NCI-H774 (cell line): Measurements from ENCODE around the gene ASB14.
"Not testable (repeated sequence)": the region's sequence is repeated elsewhere in the genome, so short reads cannot be mapped to it uniquely, and the experiment has no call there.

Experiments used
- DNase-seq: peaks from one replicate; lab custom pipeline; 2025; lab: John Stamatoyannopoulos, UW

The ASB14 gene

DNA sequence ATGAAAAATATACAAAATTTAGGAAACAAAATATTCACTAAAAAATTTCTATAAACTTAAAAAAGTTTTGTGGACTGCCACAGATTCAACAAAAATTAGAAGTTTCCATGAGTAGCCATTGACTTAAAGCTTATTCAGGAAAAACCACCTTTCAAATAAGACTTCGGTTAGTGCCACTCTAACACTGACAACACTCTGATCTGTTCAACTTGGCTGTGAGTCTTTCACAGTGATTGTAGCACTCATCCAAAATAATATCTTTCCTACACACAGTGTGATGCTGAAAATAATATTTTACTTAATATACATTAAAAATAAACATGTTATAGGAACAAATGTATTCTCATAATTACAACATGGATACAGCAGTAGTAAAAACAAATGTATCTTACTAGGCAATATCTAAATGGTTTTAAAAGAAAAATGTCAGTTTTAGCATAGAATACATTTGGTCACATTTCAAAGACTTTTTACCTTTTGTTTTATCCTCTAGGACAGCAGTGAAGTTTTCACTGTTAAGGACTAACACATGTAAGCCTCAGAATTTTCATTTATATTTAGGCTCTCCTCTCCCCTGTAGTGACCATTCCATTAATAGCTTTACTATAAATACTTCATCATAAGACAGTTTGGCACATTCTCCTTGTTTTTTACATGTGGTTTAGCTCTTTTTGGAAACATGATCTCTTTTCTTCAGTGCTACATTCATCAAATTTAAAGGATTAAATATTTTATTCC, at the start of gene ASB14:
Gene ASB14 (minus strand): TSS at position 527 of the 738 bp plus-strand sequence. CDS start 652 bp downstream, outside the sequence.
- no peak for DNase-seq

DNA sequence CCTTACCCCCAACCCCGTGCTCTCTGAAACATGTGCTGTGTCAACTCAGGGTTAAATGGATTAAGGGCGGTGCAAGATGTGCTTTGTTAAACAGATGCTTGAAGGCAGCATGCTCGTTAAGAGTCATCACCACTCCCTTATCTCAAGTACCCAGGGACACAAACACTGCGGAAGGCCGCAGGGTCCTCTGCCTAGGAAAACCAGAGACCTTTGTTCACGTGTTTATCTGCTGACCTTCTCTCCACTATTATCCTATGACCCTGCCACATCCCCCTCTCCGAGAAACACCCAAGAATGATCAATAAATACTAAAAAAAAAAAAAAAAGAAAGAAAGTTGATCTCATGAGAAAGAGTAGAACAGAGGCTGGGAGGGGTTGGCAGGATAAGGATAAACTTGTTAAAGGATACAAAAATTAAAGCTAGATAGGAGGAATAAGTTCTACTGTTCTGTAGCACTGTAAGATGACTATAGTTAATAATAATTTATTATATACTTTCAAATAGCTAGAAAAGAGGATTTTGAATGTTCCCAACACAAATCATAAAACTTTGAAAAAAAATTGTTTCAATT, 46.7 kb upstream of the ASB14 start:
- DNase-seq = not testable (repeated sequence)

DNA sequence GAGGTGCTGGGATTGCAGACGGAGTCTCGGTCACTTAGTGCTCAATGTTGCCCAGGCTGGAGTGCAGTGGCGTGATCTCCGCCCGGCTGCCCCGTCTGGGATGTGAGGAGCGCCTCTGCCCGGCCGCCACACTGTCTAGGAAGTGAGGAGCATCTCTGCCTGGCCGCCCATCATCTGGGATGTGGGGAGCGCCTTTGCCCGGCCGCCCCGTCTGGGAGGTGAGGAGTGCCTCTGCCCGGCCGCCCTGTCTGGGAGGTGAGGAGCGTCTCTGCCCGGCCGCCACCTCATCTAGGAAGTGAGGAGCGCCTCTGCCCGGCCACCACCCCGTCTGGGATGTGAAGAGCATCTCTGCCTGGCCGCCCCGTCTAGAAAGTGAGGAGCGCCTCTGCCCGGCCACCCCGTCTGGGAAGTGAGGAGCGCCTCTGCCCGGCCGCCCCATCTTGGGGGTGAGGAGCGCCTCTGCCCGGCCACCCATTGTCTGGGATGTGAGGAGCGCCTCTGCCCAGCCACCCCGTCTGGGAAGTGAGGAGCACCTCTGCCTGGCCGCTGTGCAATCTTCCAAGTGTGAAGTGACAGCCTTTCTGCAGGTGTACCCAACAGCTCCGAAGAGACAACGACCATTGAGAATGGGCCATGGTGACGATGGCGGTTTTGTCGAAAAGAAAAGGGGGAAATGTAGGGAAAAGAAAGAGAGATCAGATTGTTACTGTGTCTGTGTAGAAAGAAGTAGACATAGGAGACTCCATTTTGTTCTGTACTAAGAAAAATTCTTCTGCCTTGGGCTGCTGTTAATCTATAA, 46.0 kb upstream of the ASB14 start:
- not testable (repeated sequence) for DNase-seq

DNA sequence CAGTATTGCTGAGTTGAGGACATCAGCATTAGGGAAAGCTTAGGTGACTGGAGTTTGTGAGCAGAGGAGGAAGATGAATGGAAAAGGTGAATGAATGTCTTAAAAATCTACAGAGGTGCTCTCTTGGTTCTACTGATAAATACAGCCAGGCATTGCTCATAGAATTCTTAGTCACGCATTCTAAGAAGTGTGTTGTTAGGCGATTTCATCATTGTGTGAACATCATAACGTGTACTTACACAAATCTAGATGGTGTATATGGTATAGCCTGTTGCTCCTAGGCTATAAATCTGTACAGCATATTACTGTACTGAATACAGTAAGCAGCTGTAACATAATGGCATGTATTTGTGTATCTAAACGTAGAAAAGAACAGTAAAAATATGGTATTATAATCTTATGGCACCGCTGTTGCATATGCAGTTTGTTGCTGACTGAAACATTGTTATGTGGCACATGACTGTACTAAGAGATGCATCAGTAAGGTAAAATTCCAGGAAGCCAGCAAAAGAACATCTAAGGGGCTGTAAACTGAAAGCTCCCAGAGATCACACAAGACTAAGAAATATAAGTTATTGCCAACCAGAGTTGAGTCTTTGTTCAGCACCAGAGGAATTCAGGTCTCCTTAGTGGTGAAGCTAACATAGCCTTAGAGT, 42.9 kb upstream of the ASB14 start:
- no peak for DNase-seq

DNA sequence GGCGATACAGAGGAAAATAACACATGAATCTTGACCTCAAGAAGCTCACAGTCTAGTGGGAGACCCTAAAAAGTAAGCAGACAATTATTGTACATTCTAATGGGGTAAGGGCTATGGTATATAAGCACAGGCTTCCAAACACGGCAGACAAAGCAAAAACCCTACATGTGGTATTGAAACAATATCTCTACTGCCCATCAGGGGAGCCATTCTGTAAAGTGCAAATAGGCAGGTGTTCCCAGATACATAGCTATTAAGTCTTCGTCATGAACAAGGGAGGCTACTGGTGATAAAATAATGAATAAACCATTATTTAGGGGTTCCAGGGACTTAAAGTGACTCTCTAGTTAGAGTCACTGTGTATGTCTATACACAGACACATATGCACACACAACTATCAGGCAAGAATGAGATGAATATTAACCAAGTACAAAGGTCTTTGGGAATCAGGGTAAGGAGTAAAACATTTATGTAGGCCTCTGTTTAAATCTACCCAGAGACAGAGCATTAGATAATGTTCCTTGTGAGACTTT, 38.7 kb upstream of the ASB14 start:
- peak; percentile 37 for DNase-seq

DNA sequence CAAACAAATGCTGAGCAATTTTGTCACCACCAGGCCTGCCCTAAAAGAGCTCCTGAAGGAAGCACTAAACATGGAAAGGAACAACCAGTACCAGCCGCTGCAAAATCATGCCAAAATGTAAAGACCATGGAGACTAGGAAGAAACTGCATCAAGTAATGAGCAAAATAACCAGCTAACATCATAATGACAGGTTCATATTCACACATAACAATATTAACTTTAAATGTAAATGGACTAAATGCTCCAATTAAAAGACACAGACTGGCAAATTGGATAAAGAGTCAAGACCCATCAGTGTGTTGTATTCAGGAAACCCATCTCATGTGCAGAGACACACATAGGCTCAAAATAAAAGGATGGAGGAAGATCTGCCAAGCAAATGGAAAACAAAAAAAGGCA, 34.0 kb upstream of the ASB14 start:
- DNase-seq = not testable (repeated sequence)

DNA sequence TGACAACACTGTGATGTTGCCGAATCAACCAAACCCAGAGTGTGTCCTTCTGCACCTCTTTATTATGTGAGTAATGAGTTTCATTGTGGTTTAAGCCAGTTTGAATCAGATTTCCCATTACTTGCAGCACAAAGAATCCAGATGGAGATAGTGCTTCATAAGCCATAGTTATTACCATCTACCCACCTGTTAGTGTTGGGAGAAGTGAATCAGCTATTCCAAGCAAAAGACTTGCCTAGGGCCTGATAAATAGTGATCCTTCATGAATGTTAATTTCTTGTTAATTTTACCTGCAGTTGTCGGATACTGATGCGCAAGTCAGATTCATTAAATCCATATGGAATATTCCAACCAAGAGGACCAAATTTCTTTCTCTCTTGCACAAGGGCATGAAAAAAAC, 21.7 kb upstream of the ASB14 start:
- DNase-seq = no peak

DNA sequence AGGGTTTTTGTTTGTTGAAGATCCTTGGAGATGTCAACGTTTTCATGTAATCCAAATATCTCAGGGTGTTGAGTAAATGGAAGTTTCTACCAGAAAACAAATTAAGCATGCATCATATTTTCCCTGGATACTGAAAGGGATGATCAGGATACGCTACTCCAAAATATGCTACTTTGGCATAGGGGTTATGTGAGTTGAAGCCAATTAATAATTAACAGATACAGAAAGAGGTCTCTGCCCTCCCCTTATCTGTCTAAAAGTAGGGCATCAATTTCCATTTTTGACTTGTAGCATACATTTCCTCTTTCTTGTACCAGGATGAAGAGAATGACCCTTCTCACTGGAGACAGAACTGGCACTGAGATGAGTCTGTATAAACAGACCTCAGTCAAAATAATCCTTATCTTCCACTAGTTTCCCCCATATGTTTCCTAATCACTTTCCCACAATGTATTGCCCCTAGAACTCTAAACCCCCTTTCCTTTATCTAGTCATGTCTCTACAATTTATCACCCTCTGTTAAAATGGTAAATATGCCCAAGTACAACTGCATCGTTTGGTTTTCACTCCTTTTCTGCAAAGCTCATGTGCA, 17.4 kb upstream of the ASB14 start:
- no peak for DNase-seq

DNA sequence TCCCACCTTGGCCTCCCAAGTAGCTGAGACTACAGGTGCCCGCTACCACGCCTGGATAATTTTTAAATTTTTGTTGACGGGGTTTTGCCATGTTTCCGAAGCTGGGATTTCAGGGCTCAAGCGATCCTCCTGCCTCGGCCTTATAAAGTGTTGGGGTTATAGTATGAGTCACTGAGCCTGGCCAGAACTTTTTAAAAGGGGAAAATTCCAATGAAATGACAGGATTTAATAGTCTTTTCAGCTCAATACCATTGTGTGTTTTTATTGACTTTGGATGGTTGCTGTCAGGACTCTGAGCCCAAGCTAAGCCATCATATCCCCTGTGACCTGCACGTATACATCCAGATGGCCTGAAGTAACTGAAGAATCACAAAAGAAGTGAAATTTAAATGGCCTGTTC, 11.0 kb upstream of the ASB14 start:
- not testable (repeated sequence) for DNase-seq

DNA sequence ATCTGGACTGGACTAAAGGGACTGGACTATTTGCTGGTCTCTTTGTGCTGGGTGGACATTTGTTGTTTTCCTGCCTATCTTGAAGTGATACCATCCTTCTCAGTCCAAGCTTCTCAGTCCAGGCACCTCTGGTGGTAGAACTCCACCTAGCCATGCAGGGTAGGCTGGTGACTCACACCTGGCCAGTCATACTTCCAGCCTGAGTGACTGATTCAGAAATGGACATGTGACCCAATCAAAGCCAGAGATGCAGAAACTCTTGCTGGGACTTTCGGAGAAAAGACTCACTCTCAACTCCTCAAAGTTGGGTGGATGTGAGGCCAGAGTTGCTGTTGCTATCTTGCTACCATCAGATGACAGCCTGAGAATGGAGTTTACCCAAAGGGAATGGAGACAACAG, 5.6 kb upstream of the ASB14 start:
- DNase-seq = no peak

DNA sequence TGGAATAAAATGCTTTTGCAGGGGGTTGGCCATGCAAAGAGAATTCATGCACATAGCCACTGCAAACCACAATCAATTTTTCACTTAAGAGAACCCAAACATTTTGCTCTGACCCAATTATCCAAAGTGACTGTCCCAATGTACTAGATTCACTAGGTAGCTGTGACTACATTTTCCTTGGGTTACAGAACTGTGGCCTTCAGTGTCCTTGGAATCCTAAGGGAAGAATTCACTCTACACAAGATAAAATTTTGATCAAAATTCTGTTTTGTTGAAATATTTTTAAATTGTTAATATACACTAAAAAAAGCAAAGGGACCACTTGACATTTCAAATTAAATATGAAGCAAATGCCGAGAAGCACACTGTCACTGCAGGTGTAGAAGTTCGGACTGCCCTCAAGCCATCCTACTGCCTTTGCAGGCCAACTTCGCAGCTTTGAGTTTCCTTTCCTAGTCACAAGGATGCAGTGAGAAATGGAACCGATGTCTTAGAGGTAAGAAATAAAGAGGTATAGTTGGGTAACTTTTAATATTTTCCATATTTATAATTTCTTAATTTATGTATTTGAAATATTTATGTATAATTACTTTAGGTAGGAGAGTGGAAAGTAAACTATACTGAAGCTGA, 527 bp upstream of the ASB14 start:
- no peak for DNase-seq

DNA sequence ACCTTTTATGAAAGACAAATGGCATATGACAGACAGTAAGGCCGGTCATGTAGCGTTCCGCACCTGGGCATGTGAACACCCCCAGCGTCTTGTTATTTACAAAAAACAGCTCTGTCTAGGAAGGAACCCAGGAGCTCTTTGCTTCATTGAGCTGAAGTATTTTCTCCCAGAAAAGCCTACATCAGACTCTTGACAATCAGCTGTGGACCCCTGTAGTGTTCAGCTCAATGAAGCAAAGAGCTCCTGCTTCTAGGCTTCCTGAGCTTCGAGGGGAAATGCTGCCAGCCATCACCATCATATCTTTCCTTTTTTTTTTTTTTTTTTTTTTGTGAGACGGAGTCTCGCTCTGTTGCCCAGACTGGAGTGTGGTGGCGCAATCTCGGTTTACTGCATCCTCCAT, 4.1 kb downstream of the ASB14 start:
- no peak for DNase-seq

DNA sequence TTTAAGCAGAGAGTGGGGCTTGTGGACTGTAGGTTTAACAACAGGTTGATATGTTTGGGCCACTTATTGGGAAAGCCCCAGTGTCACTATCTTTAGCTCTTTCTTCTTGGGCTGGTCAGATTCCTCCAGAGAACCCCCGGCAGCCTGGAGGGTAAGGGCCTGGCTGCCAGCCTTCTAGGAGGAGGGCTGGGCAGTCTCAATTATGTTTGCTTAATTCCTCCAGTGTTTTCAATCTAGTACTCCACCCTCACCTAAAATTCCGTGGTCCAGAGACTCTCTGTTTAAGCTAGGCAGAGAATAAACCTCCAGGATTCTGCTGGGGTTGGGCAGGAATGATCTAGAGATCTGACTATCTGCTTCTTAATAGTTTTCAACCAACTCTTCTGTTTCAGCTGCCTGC, 5.3 kb downstream of the ASB14 start:
- DNase-seq = no peak

DNA sequence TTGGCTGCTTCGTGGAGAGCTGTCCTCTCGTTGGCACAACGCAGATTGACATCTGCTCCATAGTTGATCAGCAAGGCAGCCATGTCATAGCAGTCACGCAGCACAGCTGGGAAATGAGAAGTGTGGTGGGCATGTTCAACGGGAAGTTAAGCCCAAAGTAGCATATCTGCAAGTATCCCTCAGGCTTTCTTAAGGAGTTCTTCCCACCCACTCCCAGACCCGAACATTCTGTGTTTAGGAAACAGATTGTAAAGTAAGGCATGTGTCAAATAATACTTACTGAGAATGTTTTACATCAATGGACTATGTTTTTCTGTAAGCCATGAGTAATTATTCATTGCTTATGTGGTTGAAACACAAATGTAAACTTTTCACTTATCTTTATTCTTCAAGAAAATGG, 9.2 kb downstream of the ASB14 start:
- DNase-seq = no peak

DNA sequence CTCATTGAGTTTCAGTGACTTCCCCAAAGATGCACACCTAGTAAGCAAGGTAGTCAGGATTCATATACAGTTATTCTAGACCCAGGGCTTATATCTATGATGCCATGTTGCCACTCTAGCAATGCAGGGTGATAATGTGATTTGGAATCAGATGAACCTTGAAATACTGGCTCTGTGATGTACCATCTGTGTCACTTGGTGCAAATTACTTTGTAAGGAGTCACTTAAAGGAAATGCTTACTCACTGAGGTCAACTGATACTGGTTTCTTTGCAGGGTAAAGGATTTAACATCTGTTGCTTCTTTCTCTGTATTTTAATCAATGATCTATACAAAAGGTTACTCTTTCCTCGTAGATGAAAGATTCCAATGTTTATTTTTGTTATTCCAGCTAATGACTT, 10.8 kb downstream of the ASB14 start:
- DNase-seq = no peak

DNA sequence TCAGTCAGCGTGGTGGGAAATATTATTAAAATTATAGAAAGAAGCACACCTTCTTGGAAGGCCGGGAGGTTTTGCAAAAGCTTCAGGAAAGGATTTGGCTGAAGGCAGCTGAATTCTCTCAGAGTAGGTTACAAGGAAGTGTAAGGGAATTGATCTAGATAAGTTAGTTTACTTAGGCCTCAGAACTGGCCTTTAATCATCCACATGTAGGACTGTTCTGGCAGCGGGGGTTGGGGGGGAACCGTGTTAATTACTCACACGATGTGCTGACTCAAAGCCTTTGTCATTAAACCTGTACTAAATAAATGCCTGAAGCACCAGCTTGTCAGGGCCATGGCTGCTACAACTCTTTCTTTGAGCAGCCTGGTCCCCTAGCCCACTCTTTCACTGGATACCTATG, 12.8 kb downstream of the ASB14 start:
- DNase-seq = no peak

DNA sequence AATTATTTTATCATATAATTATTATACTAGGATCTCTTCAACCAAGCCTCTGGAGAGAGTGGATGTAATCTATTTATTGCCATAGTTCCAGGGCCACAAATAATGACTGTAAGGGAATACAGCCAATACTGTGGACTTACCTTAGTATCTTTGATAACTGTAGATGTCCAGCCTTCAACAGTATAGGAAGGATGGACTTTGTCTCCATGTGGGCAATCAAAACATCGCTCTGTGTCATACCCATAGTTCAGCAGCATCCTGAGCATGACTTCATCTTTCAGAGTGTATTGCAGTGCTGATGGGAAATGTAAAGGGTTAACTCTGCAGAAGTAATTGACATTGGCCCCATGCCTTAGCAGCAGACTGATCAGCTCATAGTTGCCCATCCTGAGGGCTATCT, 14.2 kb downstream of the ASB14 start:
- no peak for DNase-seq

DNA sequence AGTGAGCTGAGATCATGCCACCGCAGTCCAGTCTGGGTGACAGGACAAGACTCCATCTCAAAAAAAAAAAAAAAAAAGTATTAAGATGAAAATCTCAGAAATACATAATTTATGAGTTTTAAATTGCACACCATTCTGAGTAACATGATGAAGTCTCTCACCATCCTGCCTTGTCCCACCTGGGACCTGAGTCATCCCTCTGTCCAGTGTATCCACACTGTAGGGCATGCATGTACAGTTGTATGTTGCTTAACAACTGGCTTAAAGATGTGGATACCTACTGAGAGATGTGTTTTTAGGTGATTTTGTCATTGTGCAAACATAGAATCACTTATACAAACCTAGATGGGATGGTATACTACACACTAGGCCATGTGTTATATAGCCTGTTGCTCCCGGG, 17.1 kb downstream of the ASB14 start:
- DNase-seq = no peak

DNA sequence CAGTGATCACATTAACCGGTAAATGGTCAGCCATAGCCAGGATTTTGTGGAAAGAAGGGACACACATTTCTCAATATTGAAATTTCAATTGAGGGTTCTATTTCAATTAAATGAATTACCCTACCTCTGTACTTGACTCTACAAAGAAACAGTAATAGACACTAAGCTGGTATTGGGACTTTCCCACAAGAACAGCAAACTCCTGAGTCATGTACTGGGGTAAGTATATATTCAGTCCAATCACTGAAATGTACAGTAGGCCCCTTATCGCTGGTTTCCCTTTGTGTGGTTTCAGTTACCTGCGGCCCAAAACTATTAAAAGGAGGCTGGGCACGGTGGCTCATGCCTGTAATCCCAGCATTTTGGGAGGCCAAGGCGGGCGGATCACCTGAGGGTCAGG, 17.6 kb downstream of the ASB14 start:
- no peak for DNase-seq

DNA sequence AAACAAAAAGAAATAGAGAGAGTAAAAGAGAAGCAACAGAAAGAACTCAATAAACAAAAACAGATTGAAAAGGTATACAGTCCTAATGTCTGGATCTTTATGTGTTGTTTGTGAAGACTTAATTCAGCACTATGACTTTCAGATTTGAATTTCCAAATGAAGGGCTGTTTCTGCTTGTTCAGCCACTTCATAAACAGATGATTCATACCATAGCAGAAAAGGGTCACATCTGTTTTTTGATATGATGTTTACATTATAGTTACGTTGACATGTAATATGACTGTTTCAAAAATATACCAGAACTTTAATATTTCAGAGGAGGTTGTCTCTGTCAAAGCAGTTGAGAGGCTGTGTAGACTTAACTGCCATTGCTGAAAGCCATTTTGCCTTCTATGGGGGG, 24.1 kb downstream of the ASB14 start:
- DNase-seq = no peak

DNA sequence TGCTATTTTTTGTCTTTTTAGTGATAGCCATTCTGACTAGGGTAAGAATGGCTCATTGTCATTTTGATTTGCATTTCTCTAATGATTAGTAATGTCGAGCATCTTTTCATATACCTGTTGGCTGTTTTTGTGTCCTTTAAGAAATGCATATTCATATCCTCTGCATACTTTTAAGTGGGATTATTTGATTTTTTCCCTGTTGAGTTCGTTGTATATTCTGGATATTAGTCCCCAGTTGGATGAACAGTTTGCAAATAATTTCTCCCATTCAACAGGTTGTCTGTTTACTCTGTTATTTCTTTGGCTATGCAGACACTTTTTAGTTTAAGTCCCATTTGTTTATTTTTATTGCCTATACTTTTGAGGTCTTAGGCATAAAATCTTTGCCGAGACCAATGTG, 30.6 kb downstream of the ASB14 start:
- no peak for DNase-seq

DNA sequence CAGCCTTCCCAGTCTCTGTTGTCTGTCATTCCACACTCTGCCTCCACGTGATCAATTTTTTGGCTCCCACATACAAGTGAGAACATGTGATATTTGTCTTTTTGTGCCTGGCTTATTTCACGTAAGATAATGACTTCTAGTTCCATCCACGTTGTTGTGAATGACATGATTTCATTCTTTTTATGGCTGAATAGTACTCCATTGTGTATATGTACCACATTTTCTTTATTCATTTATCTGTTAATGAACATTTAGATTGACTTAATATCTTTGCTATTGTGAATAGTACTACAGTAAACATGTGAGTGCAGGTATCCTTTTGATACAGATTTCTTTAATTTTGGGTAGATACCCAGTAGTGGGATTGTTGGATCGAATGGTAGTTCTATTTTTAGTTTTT, 31.4 kb downstream of the ASB14 start:
- DNase-seq = no peak
